ENCODE data around the gene MRNIP. TPM values are rescaled to one million over a fixed set of nuclear protein-coding genes. Genes with fewer than 3 reads are reported as not detected.

Gene MRNIP
- total and polyA plus RNA-seq, 3 experiments from 2014 or later = 17.7 to 27.2 (median 23.9) TPM

GRCh38 chr5:179825655-179826182 is 32.9 kb downstream of the MRNIP start:
- no peaks in the 10 kb centered on the region for H3K9me3 ChIP-seq (ENCODE audit: low read length)
- peaks cover 42% of the 10 kb centered on the region for H3K36me3 ChIP-seq (ENCODE audit: insufficient read depth, low read length)
- peaks cover 14% of the 10 kb centered on the region for H3K4me1 ChIP-seq (ENCODE audit: insufficient read depth, low read length)
- CTCF ChIA-PET = no interaction called here
- Mint-ChIP-seq H3K27ac (peak overlapping the region in 3 of 8 donors; percentile 53 to 98 (median 73)), H3K4me3 (peak overlapping the region in 1 of 7 donors; percentile 8), H3K27me3 (peaks cover 0 to 5% of the 10 kb centered on the region in 2 donors), H3K9me3 (peaks cover 0 to 4% (median 0%) of the 10 kb centered on the region in 5 donors), H3K36me3 (peaks cover 8 to 93% (median 16%) of the 10 kb centered on the region in 3 donors), H3K4me1 (peaks cover 26 to 55% (median 35%) of the 10 kb centered on the region in 3 donors)
- POLR2A ChIA-PET = no interaction called here
- DNase-seq = no peak
- H3K27me3 ChIP-seq (ENCODE audit: insufficient read depth, low read length, poor library complexity, severe bottlenecking) = no peaks in the 10 kb centered on the region
- H3K4me3 ChIP-seq (ENCODE audit: low read length) = no peak overlapping the region
- H3K27ac ChIP-seq (ENCODE audit: low read depth, low read length) = no peak overlapping the region

GRCh38 chr5:179824745-179825112 is 33.9 kb downstream of the MRNIP start:
- ChIA-PET CTCF (interaction anchor here (1.0 kb wide), 1 partner anchor 22 kb away, joined by 3 read pairs; no protein-coding TSS in a partner anchor), POLR2A (no interaction called here)
- Mint-ChIP-seq H3K27me3 (peaks cover 0 to 5% of the 10 kb centered on the region in 2 donors), H3K36me3 (peaks cover 8 to 84% (median 15%) of the 10 kb centered on the region in 3 donors), H3K4me1 (peaks cover 32 to 64% (median 41%) of the 10 kb centered on the region in 3 donors), H3K4me3 (no peak overlapping the region), H3K9me3 (peaks cover 0 to 4% (median 0%) of the 10 kb centered on the region in 5 donors), H3K27ac (peak overlapping the region in 6 of 8 donors; percentile 40 to 98 (median 60))
- no peak for DNase-seq
- H3K4me1 ChIP-seq (ENCODE audit: insufficient read depth, low read length) = peaks cover 22% of the 10 kb centered on the region
- H3K27me3 ChIP-seq (ENCODE audit: insufficient read depth, low read length, poor library complexity, severe bottlenecking) = no peaks in the 10 kb centered on the region
- H3K4me3 ChIP-seq (ENCODE audit: low read length) = no peak overlapping the region
- H3K36me3 ChIP-seq (ENCODE audit: insufficient read depth, low read length) = peaks cover 35% of the 10 kb centered on the region
- H3K9me3 ChIP-seq (ENCODE audit: low read length) = no peaks in the 10 kb centered on the region
- H3K27ac ChIP-seq (ENCODE audit: low read depth, low read length) = no peak overlapping the region

- Histone ChIP-seq H3K4me1 (ENCODE audit: insufficient read depth, low read length) (peaks cover 28% of the 10 kb centered on the region), H3K4me3 (ENCODE audit: low read length) (no peak overlapping the region), H3K27ac (ENCODE audit: low read depth, low read length) (no peak overlapping the region), H3K9me3 (ENCODE audit: low read length) (no peaks in the 10 kb centered on the region), H3K36me3 (ENCODE audit: insufficient read depth, low read length) (peaks cover 30% of the 10 kb centered on the region), H3K27me3 (ENCODE audit: insufficient read depth, low read length, poor library complexity, severe bottlenecking) (no peaks in the 10 kb centered on the region)
- H3K9me3 Mint-ChIP-seq = peaks cover 0 to 4% (median 0%) of the 10 kb centered on the region in 5 donors
- no peak overlapping the region for H3K4me3 Mint-ChIP-seq
- ChIA-PET CTCF (interaction anchor here (1.0 kb wide), 1 partner anchor 22 kb away, joined by 3 read pairs; no protein-coding TSS in a partner anchor), POLR2A (no interaction called here)
- H3K4me1 Mint-ChIP-seq = peaks cover 34 to 65% (median 38%) of the 10 kb centered on the region in 3 donors
- H3K27ac Mint-ChIP-seq = peak overlapping the region in 7 of 8 donors; percentile 12 to 98 (median 51)
- peaks cover 8 to 78% (median 11%) of the 10 kb centered on the region in 3 donors for H3K36me3 Mint-ChIP-seq
- peaks cover 0 to 5% of the 10 kb centered on the region in 2 donors for H3K27me3 Mint-ChIP-seq
- no peak for DNase-seq
Measured at GRCh38 chr5:179823937-179824744, 34.5 kb downstream of the MRNIP start.

GRCh38 chr5:179822444-179822990 is 36.1 kb downstream of the MRNIP start:
- H3K27ac Mint-ChIP-seq = peak overlapping the region; percentile 74 to 98 (median 98)
- CTCF ChIA-PET = interaction anchor here (0.6 to 1.2 kb wide), 5 partner anchors 14 to 60 kb away, joined by 3 to 5 read pairs (median 3); no protein-coding TSS in a partner anchor
- peaks cover 40 to 71% (median 49%) of the 10 kb centered on the region in 3 donors for H3K4me1 Mint-ChIP-seq
- H3K27me3 Mint-ChIP-seq = peaks cover 0 to 6% of the 10 kb centered on the region in 2 donors
- Histone ChIP-seq H3K36me3 (ENCODE audit: insufficient read depth, low read length) (peaks cover 24% of the 10 kb centered on the region), H3K27me3 (ENCODE audit: insufficient read depth, low read length, poor library complexity, severe bottlenecking) (no peaks in the 10 kb centered on the region), H3K4me1 (ENCODE audit: insufficient read depth, low read length) (peaks cover 36% of the 10 kb centered on the region), H3K4me3 (ENCODE audit: low read length) (peak overlapping the region; percentile 83), H3K27ac (ENCODE audit: low read depth, low read length) (peak overlapping the region; percentile 96), H3K9me3 (ENCODE audit: low read length) (no peaks in the 10 kb centered on the region)
- H3K36me3 Mint-ChIP-seq = peaks cover 4 to 62% (median 5%) of the 10 kb centered on the region in 3 donors
- peaks cover 0 to 4% (median 0%) of the 10 kb centered on the region in 5 donors for H3K9me3 Mint-ChIP-seq
- peak overlapping the region; percentile 68 to 99 (median 97) for H3K4me3 Mint-ChIP-seq
- POLR2A ChIA-PET = interaction anchor here (0.6 to 3.2 kb wide), 10 partner anchors 8 to 752 kb away, joined by 3 to 13 read pairs (median 4); partner anchors contain the start of genes MAML1 and MRNIP
- no peak for DNase-seq

- POLR2A ChIA-PET = interaction anchor here (0.6 to 3.2 kb wide), 9 partner anchors 8 to 200 kb away, joined by 3 to 13 read pairs (median 4); partner anchors contain the start of genes MAML1 and MRNIP
- no peaks in the 10 kb centered on the region for H3K9me3 ChIP-seq (ENCODE audit: low read length)
- no peaks in the 10 kb centered on the region for H3K27me3 ChIP-seq (ENCODE audit: insufficient read depth, low read length, poor library complexity, severe bottlenecking)
- Mint-ChIP-seq H3K9me3 (peaks cover 0 to 4% (median 0%) of the 10 kb centered on the region in 5 donors), H3K27me3 (peaks cover 0 to 8% of the 10 kb centered on the region in 2 donors), H3K27ac (peak overlapping the region; percentile 93 to 100 (median 98)), H3K4me3 (peak overlapping the region; percentile 94 to 99 (median 98)), H3K36me3 (peaks cover 4 to 58% (median 5%) of the 10 kb centered on the region in 3 donors), H3K4me1 (peaks cover 40 to 73% (median 49%) of the 10 kb centered on the region in 3 donors)
- no peak for DNase-seq
- peaks cover 24% of the 10 kb centered on the region for H3K36me3 ChIP-seq (ENCODE audit: insufficient read depth, low read length)
- peak overlapping the region; percentile 96 for H3K27ac ChIP-seq (ENCODE audit: low read depth, low read length)
- peaks cover 36% of the 10 kb centered on the region for H3K4me1 ChIP-seq (ENCODE audit: insufficient read depth, low read length)
- CTCF ChIA-PET = interaction anchor here (0.9 to 1.2 kb wide), 4 partner anchors 15 to 60 kb away, joined by 3 to 5 read pairs (median 4); no protein-coding TSS in a partner anchor
- H3K4me3 ChIP-seq (ENCODE audit: low read length) = peak overlapping the region; percentile 83
Measured at GRCh38 chr5:179822059-179822432, 36.6 kb downstream of the MRNIP start.

GRCh38 chr5:179821298-179822058 is 37.1 kb downstream of the MRNIP start:
- DNase-seq = peak; percentile 85 to 94 (median 88)
- Histone ChIP-seq H3K27me3 (ENCODE audit: insufficient read depth, low read length, poor library complexity, severe bottlenecking) (no peaks in the 10 kb centered on the region), H3K4me3 (ENCODE audit: low read length) (peak overlapping the region; percentile 83), H3K36me3 (ENCODE audit: insufficient read depth, low read length) (peaks cover 20% of the 10 kb centered on the region), H3K9me3 (ENCODE audit: low read length) (no peaks in the 10 kb centered on the region), H3K27ac (ENCODE audit: low read depth, low read length) (peak overlapping the region; percentile 96), H3K4me1 (ENCODE audit: insufficient read depth, low read length) (peaks cover 36% of the 10 kb centered on the region)
- peaks cover 4 to 52% (median 5%) of the 10 kb centered on the region in 3 donors for H3K36me3 Mint-ChIP-seq
- peaks cover 0 to 4% (median 0%) of the 10 kb centered on the region in 5 donors for H3K9me3 Mint-ChIP-seq
- peaks cover 40 to 69% (median 44%) of the 10 kb centered on the region in 3 donors for H3K4me1 Mint-ChIP-seq
- peak overlapping the region; percentile 94 to 99 (median 98) for H3K4me3 Mint-ChIP-seq
- POLR2A ChIA-PET = interaction anchor here (0.6 to 3.2 kb wide), 12 partner anchors 9 to 200 kb away, joined by 3 to 13 read pairs (median 4); partner anchors contain the start of genes LTC4S, MAML1 and MRNIP
- CTCF ChIA-PET = interaction anchor here (0.9 to 2.8 kb wide), 7 partner anchors 15 to 87 kb away, joined by 3 to 21 read pairs (median 4); partner anchors contain the start of gene TBC1D9B
- H3K27ac Mint-ChIP-seq = peak overlapping the region; percentile 93 to 100 (median 98)
- peaks cover 0 to 8% of the 10 kb centered on the region in 2 donors for H3K27me3 Mint-ChIP-seq

Data from CD8-positive, alpha-beta memory T cell (primary cell).